Astrocyte (in vitro differentiated cells and primary cell): Measurements from ENCODE around the gene NLRC4. TPM values are rescaled to one million over a fixed set of nuclear protein-coding genes. Genes with fewer than 3 reads are reported as not detected.

Experiments
- DNase-seq: peaks from one replicate; pipeline ENCODE4 v3.0.0-alpha.2; 2010; ENCODE audit warnings: low read depth
- FAIRE-seq: peaks from 2 replicates; lab custom pipeline; 2011; peaks lifted over from hg19 to GRCh38; lab: Jason Lieb, UNC
- H2AFZ ChIP-seq: 2 replicates; pipeline ENCODE4 v1.6.0; 2012; ENCODE audit warnings: low read depth, low read length, inconsistent platforms
- H3K27ac ChIP-seq: 2 replicates; pipeline ENCODE4 v1.5.1; 2011; ENCODE audit warnings: low read depth, low read length, inconsistent platforms
- H3K27me3 ChIP-seq: 2 replicates; pipeline ENCODE4 v1.6.0; 2011; ENCODE audit warnings: low read length, inconsistent platforms; ENCODE audit not compliant: insufficient read depth
- H3K36me3 ChIP-seq: 2 replicates; pipeline ENCODE4 v1.5.1; 2011; ENCODE audit warnings: low read length, inconsistent platforms; ENCODE audit not compliant: insufficient read depth
- H3K4me1 ChIP-seq: 2 replicates; pipeline ENCODE4 v1.5.1; 2011; ENCODE audit warnings: low read length, inconsistent platforms; ENCODE audit not compliant: insufficient read depth
- H3K4me2 ChIP-seq: 2 replicates; pipeline ENCODE4 v1.6.0; 2012; ENCODE audit warnings: low read length, inconsistent platforms
- H3K4me3 ChIP-seq: 2 replicates; pipeline ENCODE4 v1.5.1; 2011; ENCODE audit warnings: low read depth, mild to moderate bottlenecking, low read length, inconsistent platforms; ENCODE audit not compliant: insufficient read depth
- H3K79me2 ChIP-seq: 2 replicates; pipeline ENCODE4 v1.6.0; 2012; ENCODE audit warnings: mild to moderate bottlenecking, low read length, inconsistent platforms; ENCODE audit not compliant: insufficient read depth
- H3K9ac ChIP-seq: 2 replicates; pipeline ENCODE4 v1.6.0; 2012; ENCODE audit warnings: mild to moderate bottlenecking, low read length, inconsistent platforms
- H3K9me3 ChIP-seq: 2 replicates; pipeline ENCODE4 v1.5.1; 2012; ENCODE audit warnings: low read depth, mild to moderate bottlenecking, low read length, inconsistent platforms; ENCODE audit not compliant: insufficient read depth
- H4K20me1 ChIP-seq: 2 replicates; pipeline ENCODE4 v1.6.0; 2012; ENCODE audit warnings: low read length, inconsistent platforms; ENCODE audit not compliant: insufficient read depth
- H3K27ac Mint-ChIP-seq: one replicate; pipeline ENCODE4 v1.8.0; 2021; ENCODE audit warnings: mild to moderate bottlenecking, mixed read lengths; ENCODE audit not compliant: unreplicated experiment
- H3K27me3 Mint-ChIP-seq: one replicate; pipeline ENCODE4 v1.8.0; 2021; ENCODE audit warnings: low read depth, mixed read lengths; ENCODE audit not compliant: unreplicated experiment
- H3K36me3 Mint-ChIP-seq: one replicate; pipeline ENCODE4 v1.8.0; 2021; ENCODE audit warnings: low read depth, mixed read lengths; ENCODE audit not compliant: unreplicated experiment
- H3K4me1 Mint-ChIP-seq: one replicate; pipeline ENCODE4 v1.8.0; 2021; ENCODE audit warnings: low read depth, mixed read lengths; ENCODE audit not compliant: unreplicated experiment
- H3K4me3 Mint-ChIP-seq: one replicate; pipeline ENCODE4 v1.8.0; 2021; ENCODE audit warnings: mild to moderate bottlenecking, moderate library complexity, mixed read lengths; ENCODE audit not compliant: unreplicated experiment
- H3K9me3 Mint-ChIP-seq: one replicate; pipeline ENCODE4 v1.8.0; 2021; ENCODE audit warnings: mild to moderate bottlenecking, mixed read lengths; ENCODE audit not compliant: unreplicated experiment
- EZH2 ChIP-seq: IDR thresholded peaks from 2 replicates; pipeline ENCODE4 v1.6.1; 2012; ENCODE audit warnings: mild to moderate bottlenecking, low read length, inconsistent platforms; ENCODE audit not compliant: insufficient read depth
- total RNA-seq: library from RNA; stranded (reverse); gene quantifications from 2 replicates; pipeline ENCODE4 v1.2.1, GENCODE V29; 2021
- TF ChIP-seq, protein P1 (sequence below): IDR thresholded peaks from 2 replicates; pipeline ENCODE4 v1.5.1; 2011; ENCODE audit warnings: low read depth, mild to moderate bottlenecking, inconsistent platforms, low read length, moderate library complexity; ENCODE audit not compliant: insufficient read depth

NLRC4 gene
- total RNA-seq, 1 donor from 2014 or later: not detected

DNA sequence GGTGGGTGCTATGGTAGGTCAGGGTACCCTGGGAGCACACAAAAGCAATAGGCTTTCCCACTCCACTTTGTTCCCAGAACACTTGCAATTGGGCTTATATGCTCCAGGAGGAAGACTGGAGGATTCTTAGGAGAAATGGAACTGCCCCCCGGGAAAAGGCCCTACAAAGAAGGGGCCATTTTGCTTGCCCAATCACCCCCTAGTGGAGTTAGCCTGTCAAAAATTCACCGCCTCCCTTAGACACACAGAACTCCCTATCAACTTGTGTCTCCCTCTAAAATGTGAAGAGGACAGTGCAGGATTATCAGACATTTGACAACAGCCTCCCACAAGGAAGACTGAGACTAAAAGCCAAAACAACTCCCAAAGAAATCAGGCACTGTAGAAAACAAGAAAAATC, 36.5 kb downstream of the NLRC4 start:
- peaks cover 2% of the 10 kb centered on the region for H3K4me1 Mint-ChIP-seq
- Histone ChIP-seq H3K27me3 (no peaks in the 10 kb centered on the region), H3K4me3 (no peak overlapping the region), H3K79me2 (no peaks in the 10 kb centered on the region), H3K27ac (no peak overlapping the region), H3K4me2 (no peak overlapping the region), H3K4me1 (no peaks in the 10 kb centered on the region), H3K9me3 (no peaks in the 10 kb centered on the region), H3K9ac (no peak overlapping the region), H4K20me1 (no peaks in the 10 kb centered on the region), H3K36me3 (peaks cover 8% of the 10 kb centered on the region), H2AFZ (no peak overlapping the region)
- H3K27ac Mint-ChIP-seq: no peak overlapping the region
- DNase-seq (no peak), FAIRE-seq (no peak)
- H3K4me3 Mint-ChIP-seq: no peak overlapping the region
- peaks cover 9% of the 10 kb centered on the region for H3K36me3 Mint-ChIP-seq
- TF ChIP-seq, protein P1, sequence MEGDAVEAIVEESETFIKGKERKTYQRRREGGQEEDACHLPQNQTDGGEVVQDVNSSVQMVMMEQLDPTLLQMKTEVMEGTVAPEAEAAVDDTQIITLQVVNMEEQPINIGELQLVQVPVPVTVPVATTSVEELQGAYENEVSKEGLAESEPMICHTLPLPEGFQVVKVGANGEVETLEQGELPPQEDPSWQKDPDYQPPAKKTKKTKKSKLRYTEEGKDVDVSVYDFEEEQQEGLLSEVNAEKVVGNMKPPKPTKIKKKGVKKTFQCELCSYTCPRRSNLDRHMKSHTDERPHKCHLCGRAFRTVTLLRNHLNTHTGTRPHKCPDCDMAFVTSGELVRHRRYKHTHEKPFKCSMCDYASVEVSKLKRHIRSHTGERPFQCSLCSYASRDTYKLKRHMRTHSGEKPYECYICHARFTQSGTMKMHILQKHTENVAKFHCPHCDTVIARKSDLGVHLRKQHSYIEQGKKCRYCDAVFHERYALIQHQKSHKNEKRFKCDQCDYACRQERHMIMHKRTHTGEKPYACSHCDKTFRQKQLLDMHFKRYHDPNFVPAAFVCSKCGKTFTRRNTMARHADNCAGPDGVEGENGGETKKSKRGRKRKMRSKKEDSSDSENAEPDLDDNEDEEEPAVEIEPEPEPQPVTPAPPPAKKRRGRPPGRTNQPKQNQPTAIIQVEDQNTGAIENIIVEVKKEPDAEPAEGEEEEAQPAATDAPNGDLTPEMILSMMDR: no peak
- no peak for TF ChIP-seq EZH2
- no peaks in the 10 kb centered on the region for H3K9me3 Mint-ChIP-seq
- no peaks in the 10 kb centered on the region for H3K27me3 Mint-ChIP-seq

DNA sequence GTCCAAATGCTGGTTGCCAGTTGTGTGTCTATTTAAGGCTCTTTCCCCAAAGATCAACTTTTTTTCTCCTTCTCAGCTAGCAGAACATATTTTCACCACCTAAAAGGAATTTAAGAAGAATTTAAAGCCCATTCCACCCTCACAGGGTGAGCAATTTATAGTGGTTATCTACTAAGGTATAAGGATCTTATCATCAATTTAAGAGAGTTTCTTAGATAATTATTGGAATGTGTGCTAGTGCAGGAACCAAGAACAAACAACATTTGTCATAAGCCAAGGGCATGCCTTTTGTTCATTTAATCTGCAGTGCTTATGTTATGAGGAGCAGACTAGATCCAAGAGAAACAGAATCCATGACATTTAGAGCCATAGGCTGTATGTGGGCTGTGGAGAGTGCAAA, 37.2 kb downstream of the NLRC4 start:
- FAIRE-seq (no peak), DNase-seq (peak; percentile 22)
- Mint-ChIP-seq H3K4me1 (peaks cover 2% of the 10 kb centered on the region), H3K36me3 (peaks cover 9% of the 10 kb centered on the region), H3K9me3 (no peaks in the 10 kb centered on the region), H3K4me3 (no peak overlapping the region), H3K27ac (no peak overlapping the region), H3K27me3 (no peaks in the 10 kb centered on the region)
- H3K9me3 ChIP-seq: no peaks in the 10 kb centered on the region
- TF ChIP-seq, protein P1: no peak
- no peak for TF ChIP-seq EZH2
- no peaks in the 10 kb centered on the region for H3K4me1 ChIP-seq
- H3K4me3 ChIP-seq: no peak overlapping the region
- no peak overlapping the region for H3K9ac ChIP-seq
- no peak overlapping the region for H3K4me2 ChIP-seq
- no peak overlapping the region for H2AFZ ChIP-seq
- H3K79me2 ChIP-seq: no peaks in the 10 kb centered on the region
- H3K36me3 ChIP-seq: peaks cover 14% of the 10 kb centered on the region
- no peaks in the 10 kb centered on the region for H3K27me3 ChIP-seq
- no peaks in the 10 kb centered on the region for H4K20me1 ChIP-seq
- no peak overlapping the region for H3K27ac ChIP-seq

DNA sequence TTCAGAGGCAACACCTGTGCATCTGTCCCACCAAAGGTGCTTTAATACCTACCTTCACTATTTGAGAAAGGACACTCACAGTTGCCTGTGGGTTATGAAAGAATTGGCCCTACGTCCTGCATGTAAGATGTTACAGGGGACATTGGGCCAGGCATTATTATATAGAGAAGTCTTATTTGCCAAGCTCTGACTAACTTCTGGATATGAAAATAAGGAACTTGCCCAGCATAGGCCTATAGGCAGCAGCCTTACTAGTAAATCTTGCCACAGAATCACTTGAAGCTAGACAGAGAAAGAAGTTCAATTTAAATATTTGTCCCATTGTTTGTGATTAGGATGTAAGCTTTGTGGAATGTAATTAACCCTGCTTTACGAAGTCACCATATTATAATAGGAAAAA, 41.7 kb downstream of the NLRC4 start:
- H3K27ac Mint-ChIP-seq: no peak overlapping the region
- no peak for FAIRE-seq

More for the DNA sequence above, 41.7 kb downstream of the NLRC4 start:
- H3K9ac ChIP-seq: no peak overlapping the region
- TF ChIP-seq EZH2: no peak
- TF ChIP-seq, protein P1: no peak
- H2AFZ ChIP-seq: no peak overlapping the region
- H3K4me3 Mint-ChIP-seq: no peak overlapping the region
- no peaks in the 10 kb centered on the region for H3K79me2 ChIP-seq
- H3K9me3 ChIP-seq: no peaks in the 10 kb centered on the region
- H3K4me1 Mint-ChIP-seq: peaks cover 2% of the 10 kb centered on the region
- no peak overlapping the region for H3K4me2 ChIP-seq
- no peaks in the 10 kb centered on the region for H4K20me1 ChIP-seq
- no peaks in the 10 kb centered on the region for H3K27me3 ChIP-seq
- peaks cover 20% of the 10 kb centered on the region for H3K36me3 ChIP-seq
- peaks cover 14% of the 10 kb centered on the region for H3K36me3 Mint-ChIP-seq
- H3K4me3 ChIP-seq: no peak overlapping the region
- no peaks in the 10 kb centered on the region for H3K9me3 Mint-ChIP-seq
- H3K4me1 ChIP-seq: no peaks in the 10 kb centered on the region
- H3K27me3 Mint-ChIP-seq: no peaks in the 10 kb centered on the region
- DNase-seq: no peak
- no peak overlapping the region for H3K27ac ChIP-seq
